ENCODE results near the gene FNIP2.

FNIP2 gene

DNA sequence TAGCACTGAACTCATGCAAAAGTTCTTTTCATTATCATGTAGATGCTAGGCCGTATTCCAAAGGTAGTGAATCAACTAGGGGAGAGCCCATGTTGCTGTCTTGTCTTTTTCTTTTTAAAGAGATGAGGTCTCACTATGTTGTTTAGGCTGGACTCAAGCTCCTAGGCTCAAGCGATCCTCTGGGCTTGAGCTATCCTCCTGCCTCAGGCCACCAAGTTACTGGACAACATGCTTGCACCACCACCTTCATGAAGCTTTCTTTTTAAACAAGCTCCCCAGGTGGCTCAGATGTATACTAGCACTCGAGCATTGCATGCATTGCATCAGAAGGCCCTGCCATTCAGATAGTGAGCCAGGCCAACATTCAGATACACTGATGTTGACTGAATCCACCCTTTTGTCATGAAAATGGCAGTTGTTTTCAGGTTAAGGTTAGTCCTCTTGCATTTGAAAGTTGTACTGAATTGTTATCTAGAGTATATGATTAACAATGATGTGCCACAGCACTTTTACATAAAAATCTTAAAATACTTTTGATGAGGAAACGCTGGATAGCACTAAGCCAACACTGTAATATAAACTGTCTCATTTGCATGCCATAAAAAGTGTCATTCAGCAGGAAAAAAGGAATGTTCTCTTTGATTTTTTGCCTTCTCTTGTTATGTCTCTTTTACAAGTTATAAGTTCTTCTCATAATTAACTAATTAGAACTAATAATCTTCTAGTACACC, 76.7 kb downstream of the FNIP2 start:
- DNase-seq = no peak

DNA sequence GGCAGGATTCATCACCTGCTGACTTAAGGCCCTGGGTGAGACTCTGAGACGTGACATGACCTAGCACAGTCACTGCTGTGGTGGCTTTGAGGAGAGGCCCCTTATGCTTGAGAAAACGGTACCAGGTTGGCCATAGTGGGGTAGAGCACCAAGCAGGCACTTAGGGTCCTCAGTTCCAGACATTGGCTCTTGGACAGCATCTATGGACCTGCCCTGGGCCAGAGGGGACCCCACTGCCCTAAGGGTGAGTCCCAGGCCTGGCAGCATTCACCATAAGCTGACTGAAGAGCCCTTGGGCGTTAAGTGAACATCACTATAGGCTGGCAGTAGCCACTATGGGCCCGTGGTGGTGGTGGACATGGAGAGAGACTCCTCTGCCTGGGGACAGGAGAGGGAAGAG, 78.7 kb downstream of the FNIP2 start:
- no peak for DNase-seq

DNA sequence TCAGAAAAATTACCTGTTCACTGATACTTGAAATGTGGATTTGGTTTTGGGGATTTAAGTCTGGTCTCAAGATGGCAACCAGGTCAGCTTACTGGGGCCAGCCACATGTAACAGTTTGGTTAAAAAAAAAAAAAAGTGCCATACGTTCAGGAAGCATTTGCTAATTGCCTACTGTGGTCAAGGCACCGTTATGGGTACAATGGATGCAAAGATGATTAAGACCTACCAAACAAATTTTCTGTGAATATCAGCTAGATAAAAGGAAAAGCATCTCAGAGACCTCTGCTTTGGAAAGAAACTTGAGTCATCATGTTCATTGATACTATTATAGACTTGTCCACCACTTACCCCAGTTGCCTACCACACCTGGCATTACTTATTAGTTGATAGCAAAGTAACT, 80.9 kb downstream of the FNIP2 start:
- no peak for DNase-seq

DNA sequence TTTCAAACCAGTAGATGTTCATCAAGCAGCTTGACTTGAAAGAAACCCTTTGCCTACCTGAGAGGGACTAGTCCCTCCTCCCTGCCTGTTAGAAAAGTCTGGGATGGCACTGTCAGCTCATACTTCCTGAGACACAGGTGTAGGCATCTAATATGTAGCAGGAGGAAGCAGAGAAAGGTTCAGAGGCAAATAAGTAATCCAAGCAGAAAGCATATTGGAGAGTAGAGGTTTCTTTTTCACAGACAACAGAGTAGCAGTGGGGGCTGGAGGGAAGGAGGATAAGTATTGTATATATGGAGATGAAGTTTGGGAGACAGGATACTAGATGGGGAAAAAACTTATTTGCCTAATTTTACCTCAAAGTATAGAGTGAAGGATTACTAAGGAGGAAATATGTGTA, 81.5 kb downstream of the FNIP2 start:
- DNase-seq = no peak

DNA sequence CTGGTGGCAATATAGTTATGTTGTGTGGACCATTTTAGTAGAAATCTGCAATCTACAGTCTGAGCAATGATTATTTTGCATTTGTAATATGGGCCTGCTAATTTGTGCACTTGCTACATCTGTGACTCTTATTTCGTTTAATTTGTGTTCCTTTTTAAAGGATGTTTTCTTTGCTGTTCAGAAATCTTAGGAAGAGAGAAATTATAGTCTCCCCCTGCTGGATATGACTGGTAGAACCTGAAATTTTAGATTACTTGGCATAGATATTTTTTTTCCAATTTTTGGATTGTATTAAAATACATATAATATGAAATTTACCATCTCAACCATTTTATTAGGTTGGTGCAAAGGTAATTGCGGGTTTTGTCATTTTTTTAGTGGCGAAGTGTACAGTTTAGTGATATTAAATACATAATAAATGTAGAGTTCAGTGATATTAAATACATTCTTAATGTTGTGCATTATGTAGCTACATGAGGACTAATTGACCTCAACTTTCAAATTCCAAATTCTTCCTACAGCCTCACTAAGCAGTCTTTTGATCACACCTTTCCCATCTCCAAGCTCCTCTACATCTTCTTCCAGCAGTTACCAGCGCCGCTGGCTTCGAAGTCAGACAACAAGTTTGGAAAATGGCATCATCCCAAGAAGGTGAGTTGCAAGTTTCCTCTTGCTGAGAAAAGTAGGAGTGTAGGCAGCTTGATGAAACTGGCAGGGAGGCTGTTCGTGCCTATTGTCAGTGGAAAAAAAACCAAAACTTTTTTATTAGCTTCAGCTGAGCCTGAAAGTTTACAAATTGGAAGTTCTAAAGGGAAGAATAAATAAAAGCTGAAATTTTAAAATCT, 82.2 kb downstream of the FNIP2 start:
- no peak for DNase-seq

DNA sequence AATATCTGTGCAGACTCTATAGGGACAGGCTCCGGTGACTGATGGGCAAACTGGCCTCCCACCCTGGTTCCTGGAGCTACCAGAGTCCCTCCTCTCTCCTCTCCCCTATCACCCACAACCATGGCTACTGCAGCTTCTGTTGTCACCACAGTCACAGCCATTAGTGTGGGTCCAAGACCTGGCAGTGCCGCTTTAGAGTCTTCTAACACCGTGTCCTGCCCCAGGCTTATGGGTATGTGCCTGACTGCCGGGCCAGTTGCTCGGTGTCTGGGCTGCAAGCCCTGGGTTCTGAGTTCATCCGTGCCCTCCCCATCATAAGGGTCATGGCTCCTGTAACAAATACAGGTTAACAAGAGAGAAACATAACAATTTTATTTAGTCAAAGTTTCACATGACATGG, 85.4 kb downstream of the FNIP2 start:
- no peak for DNase-seq

DNA sequence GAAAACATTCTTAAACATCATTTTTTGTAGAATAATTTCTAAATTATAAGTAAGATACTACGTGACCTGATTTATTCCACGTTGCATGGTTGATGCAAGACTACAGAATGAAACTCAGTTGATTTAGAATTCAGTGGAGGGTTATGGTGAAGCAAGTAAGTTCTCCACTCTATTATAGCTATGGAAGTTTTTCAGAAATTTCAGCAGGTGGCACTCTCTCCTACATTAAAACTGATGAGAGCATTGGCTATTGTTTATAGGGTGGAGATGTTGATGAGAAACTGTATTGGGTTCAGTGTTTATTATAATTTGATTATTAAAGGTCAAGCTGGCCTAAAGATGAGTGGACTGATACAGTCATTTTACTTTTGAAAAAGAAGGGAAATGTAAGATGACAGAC, 88.0 kb downstream of the FNIP2 start:
- DNase-seq = no peak

DNA sequence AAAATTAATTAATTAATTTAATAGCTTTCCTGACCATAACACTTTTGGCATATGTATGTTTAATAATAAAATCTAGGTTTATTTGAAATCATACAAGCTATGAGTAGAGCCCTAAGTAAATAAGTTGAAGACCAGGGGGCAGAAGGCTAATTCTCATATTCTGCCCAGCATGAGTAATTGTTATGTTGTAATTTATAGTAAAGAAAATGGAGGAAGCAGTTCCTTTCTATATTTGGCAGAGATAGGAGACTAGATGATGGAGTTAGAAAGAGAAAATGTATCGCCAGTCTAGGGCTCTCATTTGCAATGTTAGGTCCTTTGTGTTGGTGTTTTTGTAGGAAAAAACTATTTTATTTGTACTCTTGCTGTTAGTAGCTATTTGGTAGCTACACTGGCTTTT, 89.1 kb downstream of the FNIP2 start:
- no peak for DNase-seq

DNA sequence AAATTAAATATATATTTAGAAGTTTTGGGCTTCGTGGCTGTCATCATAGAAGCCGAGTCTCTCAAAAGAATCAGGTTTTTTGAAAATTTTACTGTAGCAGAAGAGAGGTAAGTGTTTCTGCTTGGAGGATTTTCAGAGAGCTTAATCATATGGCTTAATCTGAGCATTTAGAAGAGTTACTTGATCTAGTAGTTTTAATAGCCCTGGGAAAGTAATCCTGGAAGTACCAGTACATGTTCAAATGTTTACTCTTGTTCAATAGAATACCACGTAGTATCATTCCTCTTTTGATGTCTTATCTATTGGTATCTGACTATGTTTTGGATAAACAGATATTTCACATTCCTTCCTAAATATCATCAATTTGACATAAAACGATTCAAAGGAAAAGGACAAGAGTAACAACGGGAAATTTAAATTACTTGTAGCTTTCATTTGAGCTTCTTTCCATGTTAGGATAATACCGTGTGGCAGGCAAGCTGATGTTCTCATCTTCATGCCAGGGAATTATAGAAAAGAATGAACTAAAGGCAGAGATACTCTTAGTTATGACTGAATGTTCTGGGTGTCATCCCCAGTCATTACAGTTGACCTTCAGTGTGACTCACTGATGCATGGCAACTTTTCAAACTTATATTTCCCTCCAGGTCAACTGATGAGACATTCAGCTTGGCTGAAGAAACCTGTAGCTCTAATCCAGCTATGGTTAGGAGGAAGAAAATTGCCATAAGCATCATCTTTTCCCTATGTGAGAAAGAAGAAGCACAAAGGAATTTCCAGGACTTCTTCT, 89.8 kb downstream of the FNIP2 start:
- DNase-seq = no peak

DNA sequence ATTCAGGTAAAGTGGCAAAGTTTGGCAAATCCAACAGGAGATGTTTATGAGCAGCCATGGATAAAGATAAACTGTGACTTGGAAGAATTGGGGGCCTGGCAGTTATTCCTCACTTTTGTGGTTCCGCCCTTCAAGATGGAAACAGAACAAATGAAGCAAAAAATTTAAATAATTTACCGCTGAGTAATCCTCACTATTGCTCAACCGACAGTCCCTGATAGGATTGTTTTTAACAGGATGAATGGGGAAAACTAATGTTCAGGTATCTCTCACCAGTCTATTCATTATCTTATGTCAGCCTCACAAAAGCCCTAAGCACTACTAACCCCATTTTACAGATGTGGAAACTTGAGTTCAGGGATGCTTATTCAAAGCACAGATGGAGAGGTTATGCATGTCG, 90.8 kb downstream of the FNIP2 start:
- DNase-seq = no peak

DNA sequence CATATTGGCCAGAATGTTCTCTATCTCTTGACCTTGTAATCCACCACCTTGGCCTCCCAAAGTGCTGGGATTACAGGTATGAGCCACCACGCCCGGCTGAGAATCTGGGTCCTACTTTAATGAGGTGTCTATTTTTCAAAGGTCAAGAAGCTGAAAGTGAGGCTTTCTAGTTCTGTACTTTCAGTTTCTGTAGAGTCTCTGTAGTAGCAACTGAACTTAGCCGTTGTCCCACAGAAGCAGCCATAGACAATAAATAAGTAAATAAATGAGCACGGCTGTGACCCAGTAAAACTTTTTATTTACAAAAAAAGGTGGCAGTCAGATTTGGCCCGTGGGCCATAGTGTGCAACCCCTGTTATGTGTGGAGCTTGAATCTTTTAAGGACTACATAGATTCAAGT, 92.0 kb downstream of the FNIP2 start:
- no peak for DNase-seq

DNA sequence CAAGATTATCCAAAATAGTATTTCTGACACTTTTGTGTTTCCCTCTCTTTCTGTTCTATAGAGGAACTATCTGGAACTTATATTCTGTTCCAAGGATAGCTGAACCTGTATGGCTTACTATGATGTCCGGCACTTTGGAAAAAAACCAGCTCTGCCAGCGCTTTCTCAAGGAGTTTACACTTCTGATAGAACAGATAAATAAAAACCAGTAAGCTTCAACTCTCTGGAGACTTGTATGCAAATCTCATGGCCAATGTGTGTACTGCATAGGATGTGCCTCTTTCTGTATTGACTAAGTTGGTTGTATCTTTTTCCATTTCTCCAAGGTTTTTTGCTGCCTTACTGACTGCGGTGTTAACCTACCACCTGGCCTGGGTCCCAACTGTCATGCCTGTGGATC, 92.5 kb downstream of the FNIP2 start:
- no peak for DNase-seq

DNA sequence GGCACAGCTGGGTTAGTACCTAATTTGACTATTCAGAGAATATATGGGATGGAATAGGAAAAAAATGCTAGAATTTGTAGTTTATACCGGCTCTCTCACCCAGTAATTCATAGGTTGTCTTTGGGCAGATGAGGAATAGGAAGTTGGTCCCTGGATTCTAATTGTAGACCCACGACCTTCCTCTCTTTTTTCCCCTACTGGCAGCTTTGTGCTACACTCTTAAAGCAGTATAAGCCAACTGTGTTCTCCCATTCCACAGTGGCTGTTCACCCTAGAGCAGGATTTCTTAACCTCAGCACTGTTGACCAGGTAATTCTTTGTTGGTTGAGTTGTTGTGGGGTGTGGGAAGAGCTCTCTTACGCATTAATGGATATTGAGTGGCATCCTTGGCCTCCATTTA, 92.9 kb downstream of the FNIP2 start:
- DNase-seq = no peak

DNA sequence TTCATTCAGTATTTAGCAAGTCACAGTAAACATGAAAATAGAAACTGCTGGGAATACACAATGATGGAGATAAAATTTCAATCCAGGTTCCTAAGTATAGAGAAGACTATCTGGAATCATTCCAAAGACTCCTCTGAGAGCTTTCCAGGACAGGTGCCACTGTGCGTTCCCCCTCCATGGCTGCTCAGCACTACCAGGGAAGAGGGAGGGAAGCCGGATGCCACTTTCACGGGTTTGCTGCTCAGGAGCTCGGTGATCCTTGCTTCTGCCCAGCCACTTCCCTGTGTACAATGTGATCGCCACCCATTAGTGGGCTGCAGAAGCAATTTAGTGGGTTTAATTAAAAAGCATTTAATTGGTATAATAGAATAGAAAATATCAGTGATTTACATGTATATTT, 94.5 kb downstream of the FNIP2 start:
- no peak for DNase-seq

DNA sequence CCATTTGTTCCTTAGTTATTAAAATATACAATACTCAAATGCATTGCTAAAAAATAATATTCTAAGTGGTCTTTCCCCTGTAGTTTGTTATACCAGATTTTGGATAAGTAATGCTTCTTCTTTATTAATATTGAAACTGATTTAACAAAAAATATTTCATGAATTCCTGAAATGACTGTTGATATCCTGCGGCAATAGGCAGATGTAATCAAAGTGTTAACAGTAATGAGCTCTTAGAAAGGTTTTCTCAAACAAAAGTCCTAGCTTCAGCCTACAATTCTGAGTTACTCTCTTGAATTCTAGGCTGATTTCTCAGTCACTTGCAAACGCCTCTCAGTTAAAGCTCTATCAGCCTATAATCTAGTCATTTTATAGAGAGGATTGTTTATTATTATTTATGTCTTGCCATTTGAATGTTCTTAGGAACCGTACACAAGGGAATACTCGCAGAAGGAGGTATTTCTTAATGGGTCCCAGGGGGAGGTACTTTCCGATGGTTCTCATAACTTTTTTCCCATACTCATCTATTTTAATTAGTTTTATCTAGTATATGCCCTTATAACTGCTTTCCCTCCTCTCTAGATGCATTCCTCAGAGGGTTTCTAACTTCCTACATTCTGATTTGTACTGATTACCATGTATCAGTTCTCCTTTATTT, 96.8 kb downstream of the FNIP2 start:
- DNase-seq = no peak

DNA sequence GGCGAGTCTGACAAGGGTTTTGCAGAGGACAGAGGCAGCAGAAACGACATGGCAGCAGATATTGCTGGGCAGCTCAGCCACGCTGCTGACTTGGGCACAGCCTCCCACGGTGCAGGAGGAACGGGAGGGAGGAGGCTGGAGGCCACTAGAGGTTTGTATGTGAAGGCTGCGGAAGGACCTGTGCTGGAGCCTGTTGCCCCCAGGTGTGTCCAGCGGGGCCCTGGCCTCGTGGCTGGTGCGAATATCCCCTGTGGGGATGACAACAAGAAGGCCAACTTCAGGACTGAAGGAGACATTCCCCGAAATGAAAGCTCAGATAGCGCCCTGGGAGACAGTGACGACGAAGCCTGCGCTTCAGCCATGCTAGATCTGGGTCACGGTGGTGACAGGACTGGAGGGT, 100.2 kb downstream of the FNIP2 start:
- DNase-seq = no peak

DNA sequence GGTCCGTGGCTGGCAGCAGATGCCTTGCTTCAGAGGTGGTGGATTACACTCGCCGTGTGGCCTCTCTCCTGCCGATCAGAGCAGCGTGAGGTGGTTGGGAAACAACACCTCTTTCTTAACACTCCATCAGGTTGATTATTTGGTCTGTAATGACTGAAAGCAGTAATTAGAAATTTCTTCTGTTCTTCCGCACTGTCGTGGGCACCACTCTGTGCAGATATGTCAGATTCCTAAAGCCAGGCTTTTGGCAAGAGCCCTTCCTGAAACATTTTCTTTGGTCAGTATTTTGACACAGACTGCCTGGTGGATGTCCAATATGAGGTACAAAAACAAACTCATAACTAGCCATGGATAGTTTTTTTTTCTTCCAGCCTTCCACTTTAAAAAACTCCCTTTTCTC, 100.9 kb downstream of the FNIP2 start:
- DNase-seq = no peak

DNA sequence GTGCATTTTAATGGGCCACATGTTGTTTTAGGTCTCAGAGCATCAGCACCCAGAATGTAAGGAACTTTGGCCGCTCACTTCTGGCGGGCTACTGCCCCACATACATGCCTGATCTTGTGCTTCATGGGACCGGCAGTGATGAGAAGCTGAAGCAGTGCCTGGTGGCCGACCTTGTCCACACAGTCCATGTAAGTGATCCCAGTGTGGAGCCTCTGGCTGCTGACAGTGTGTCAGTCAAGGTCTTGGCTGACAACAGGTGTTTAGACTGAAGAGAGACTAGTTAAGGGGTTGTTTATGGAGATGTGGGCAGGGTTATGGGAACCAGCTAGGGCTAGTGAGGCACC, 101.4 kb downstream of the FNIP2 start:
- no peak for DNase-seq

DNA sequence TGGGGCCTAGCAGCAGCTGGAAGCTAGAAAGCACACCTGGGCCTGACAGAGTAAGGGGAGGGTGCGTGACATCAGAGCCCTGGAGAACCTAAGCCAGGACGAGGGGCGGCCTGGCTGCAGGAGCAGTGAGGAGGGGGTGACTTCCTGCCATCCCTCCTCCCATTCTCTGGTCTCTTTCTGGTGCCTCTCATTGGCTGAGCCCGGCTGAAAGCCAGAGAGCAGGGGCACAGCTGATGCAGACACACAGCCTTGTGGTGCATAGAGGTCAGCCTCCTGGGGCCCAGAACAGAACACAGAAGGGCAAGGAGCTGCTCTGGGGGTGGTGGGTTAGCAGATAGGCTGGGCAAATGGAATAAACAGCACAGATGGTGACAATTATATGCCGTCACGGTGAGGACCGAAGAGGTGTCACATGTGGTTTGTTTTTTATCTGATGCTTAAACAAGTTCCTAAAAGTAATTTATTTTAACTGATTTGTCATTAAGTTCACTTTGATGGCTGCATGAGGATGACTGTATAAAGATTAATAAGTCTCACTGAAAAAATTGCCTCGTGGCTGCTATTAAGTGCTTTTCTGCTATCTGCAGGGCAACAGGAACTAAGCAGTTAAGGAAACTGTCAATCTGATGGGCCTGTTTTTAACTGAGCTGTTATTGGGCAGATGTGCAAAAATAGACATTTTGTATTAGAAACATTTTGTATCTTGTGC, 102.0 kb downstream of the FNIP2 start:
- DNase-seq = no peak

DNA sequence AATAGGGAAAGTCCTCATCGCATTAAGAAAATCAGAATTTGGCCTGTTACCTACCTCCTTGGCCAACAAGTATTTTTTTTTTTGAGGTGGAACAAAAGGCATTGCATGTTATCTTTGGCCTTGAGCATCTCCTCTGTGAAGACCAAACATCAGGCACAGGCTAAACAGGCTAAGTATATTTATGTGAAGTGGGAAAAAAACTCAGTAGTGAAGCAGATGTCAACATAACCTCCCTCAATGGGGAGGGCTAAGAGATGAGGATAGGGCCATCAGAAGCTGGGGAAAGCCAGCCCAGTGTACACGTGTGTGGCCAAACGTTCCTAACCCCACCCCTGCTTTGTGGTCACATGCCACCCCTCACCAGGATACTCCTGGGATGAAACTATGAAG, 102.5 kb downstream of the FNIP2 start:
- DNase-seq = no peak

DNA sequence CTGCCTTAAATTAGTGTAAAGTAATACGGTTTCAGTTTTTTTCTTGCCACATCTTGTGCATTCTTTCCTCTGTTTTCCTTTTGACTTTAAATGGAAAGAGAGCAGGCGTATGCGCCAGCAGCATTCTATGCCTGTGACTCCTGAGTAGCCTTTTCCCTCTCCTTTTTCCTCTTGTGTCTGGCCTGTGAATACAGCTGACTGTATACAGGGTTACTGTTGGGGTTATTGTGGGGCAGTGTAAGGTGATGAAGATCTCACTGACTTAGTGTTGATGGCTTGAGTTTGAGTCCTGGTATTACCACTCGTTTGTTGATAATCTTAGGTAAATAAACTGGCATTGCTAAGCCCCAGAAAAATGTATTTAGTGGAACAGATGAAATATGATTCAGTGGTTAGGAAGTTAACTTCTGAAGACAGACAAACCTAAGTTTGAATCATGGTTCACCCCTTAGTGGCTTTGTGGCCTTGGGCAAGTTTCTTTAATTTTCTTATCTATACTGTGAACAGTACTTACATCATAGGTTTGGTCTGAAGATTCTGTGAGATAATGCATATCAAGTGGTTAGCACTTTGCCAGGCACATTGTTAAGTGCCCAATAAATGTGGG, 105.1 kb downstream of the FNIP2 start:
- no peak for DNase-seq

DNA sequence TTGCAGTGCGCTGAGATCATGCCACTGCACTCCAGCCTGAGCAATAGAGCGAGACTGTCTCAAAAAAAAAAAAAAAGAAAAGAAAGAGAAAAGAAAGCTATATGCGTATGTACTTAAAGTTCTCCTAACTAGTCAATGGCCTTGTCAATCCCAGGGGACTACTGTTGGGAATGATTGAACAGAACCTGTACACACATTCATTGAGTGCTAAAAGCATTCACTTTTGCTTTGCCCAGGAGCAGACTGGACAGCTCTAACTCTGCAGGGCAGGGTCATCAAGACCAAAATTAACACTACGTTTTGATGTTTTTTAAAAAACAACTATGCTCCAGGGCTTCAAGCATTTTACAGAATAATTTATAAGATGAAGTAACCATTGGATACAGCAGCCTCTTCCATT, 106.2 kb downstream of the FNIP2 start:
- no peak for DNase-seq
